SK-N-MC (cell line): ENCODE results near the gene SLC30A2.

ENCODE experiments used
- FOXP2 ChIP-seq: optimal IDR thresholded peaks from 2 replicates; pipeline ENCODE3; 2011; ENCODE audit warnings: mild to moderate bottlenecking, moderate library complexity; ENCODE audit not compliant: insufficient read depth; ENCODE audit errors: extremely low read length, control extremely low read depth
- POLR2AphosphoS5 ChIP-seq: IDR thresholded peaks from 2 replicates; pipeline ENCODE4 v1.6.1; 2012; ENCODE audit warnings: mild to moderate bottlenecking, low read depth, low read length, borderline replicate concordance

DNA sequence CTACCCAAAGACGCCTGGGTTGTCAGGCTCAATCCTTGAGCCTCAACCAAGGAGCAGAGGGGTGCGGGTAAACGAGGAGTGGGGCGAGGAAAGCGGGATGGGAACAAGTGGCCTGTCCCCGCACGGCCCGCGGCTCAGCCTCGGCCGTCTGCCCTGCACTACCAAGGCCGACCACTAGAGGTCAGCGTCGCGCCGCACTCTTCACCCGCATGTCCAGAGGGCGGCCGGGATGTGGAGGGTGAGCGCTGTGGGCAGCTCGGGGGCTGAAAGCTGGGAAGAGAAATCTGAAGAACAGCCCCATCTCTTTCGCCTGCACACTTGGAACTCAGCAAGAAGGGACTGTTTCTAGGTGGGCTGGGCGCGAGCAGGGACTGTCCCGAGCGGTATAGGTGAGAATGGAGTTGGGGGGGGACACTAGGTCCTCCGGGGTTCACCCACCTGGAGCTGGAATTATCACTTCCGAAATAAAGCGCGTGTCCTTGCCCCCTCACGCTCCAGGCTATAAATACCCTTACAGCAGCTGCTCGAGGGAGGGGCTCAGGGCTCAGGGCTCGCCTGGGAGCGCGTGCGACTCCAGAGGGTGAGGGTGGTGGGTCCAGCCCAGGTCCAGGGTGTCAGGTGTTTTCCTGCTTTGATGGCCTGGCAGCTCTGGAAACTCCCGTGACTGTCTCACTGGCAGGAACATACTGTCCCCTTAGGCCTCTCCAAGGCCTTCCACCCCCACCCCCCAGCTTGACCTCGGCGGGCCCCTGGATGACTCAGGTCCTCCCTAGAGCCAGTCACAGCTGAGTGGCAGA is 9.8 kb downstream of the SLC30A2 start:
- TF ChIP-seq FOXP2, result no peak
- no peak for TF ChIP-seq POLR2AphosphoS5
